Esophagus squamous epithelium (tissue), 5 donors: ENCODE measurements around the gene KNDC1. TPM values are rescaled to one million over a fixed set of nuclear protein-coding genes. Genes with fewer than 3 reads are reported as not detected.

Source experiments
- DNase-seq: peaks from one replicate; lab custom pipeline; 2025; lab: John Stamatoyannopoulos, UW
- H3K27ac ChIP-seq, 4 donors: fragments of 200-600 bp; sonication (generic); one replicate each; pipeline ENCODE4 v1.5.1; 2016 to 2019; ENCODE audit warnings: mild to moderate bottlenecking in 1 of 4
- H3K27me3 ChIP-seq, 4 donors: fragments of 200-600 bp; sonication (generic); 1 replicate in 3 of 4; 2 replicates in 1 of 4; pipeline versions ENCODE4 v1.5.1 to v1.6.0; 2017 to 2021; ENCODE audit warnings: antibody characterized with exemption in 1 of 4
- H3K36me3 ChIP-seq, 3 donors: fragments of 200-600 bp; sonication (generic); one replicate each; pipeline ENCODE4 v1.5.1; 2016 to 2019
- H3K4me1 ChIP-seq, 3 donors: fragments of 200-600 bp; sonication (generic); one replicate each; pipeline ENCODE4 v1.5.1; 2017 to 2019
- H3K4me3 ChIP-seq, 4 donors: fragments of 200-600 bp; sonication (generic); 1 replicate in 3 of 4; 2 replicates in 1 of 4; pipeline ENCODE4 v1.5.1; 2016 to 2019; ENCODE audit warnings: mild to moderate bottlenecking in 2 of 4, moderate library complexity in 1 of 4
- H3K9me3 ChIP-seq, 3 donors: fragments of 200-600 bp; sonication (generic); one replicate each; pipeline ENCODE4 v1.5.1; 2016 to 2019
- POLR2A ChIP-seq, 4 donors: fragments of 450-650 bp; IDR thresholded peaks; one replicate each; pipeline ENCODE4 v1.6.1; 2017; ENCODE audit warnings: antibody characterized with exemption in 4 of 4, mild to moderate bottlenecking in 4 of 4, moderate library complexity in 3 of 4
- WGBS, 2 donors: methylation state at CpG; one replicate each; pipeline ENCODE4 v1.1.5; 2018; 5-methylcytosine and 5-hydroxymethylcytosine counted together
- intact Hi-C: fragments of 100-400 bp; cut with DNase I; formaldehyde crosslinking; loops from one replicate; pipeline ENCODE4 v1.15.0; 2022
- total RNA-seq, 4 donors: library from RNA; depleted of rRNA; stranded (reverse); fragments of >200 nt; gene quantifications; one replicate each; pipeline ENCODE4 v1.1.0, GENCODE V29; 2016
- TF ChIP-seq, protein P1 (sequence below), 6 experiments: fragments of 450-650 bp in 4 of 6; fragments of 200-600 bp in 2 of 6; sonication (generic) in 2 of 6; IDR thresholded peaks; one replicate each; pipeline ENCODE4 v1.5.1; 2016 to 2019; ENCODE audit warnings: antibody characterized with exemption in 6 of 6, mild to moderate bottlenecking in 4 of 6, moderate library complexity in 4 of 6
- donor health status: DM: yes; HTN: yes; CAD: no.

Gene KNDC1
- total RNA-seq, 4 donors from 2014 or later = 0.19 to 0.64 (median 0.53) TPM; not detected in 1

DNA sequence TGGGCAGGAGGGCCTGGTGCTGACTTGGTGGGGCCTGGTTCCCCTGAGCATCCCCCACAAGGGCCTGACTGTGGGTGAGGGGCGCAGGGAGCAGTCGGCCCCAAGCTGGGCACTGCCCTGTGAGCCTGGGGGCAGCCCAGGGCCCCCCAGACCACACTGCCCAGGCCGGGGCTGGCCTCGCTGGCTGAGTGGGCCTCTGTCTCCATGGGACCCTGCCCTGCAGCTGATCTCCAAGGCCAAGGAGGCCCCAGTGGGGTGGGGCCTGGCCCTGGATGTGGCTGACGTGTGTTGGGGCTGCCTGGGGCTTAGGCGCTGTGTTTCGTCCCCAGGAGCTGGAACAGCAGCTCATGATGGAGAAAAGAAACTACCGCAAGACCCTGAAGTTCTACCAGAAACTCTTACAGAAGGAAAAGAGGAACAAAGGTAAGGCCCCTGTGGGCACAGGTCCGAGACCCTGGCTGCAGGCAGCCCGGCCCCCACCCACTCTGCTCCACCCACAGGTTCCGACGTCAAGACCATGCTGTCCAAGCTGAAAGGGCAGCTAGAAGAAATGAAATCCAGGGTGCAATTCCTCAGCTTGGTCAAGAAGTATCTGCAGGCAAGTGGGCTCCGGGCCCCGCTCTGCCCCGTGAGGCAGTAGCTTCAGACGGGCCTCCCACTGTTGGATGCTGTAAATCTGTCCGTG is 46.5 kb downstream of the KNDC1 start:
- intact Hi-C loops = no loop called here
- WGBS, 2 donors = 73 to 85% methylated on average over 6 to 11 of the region's 17 CpGs
- no peak for TF ChIP-seq POLR2A (IDR thresholded peaks at IDR 0.05)
- TF ChIP-seq, protein P1, sequence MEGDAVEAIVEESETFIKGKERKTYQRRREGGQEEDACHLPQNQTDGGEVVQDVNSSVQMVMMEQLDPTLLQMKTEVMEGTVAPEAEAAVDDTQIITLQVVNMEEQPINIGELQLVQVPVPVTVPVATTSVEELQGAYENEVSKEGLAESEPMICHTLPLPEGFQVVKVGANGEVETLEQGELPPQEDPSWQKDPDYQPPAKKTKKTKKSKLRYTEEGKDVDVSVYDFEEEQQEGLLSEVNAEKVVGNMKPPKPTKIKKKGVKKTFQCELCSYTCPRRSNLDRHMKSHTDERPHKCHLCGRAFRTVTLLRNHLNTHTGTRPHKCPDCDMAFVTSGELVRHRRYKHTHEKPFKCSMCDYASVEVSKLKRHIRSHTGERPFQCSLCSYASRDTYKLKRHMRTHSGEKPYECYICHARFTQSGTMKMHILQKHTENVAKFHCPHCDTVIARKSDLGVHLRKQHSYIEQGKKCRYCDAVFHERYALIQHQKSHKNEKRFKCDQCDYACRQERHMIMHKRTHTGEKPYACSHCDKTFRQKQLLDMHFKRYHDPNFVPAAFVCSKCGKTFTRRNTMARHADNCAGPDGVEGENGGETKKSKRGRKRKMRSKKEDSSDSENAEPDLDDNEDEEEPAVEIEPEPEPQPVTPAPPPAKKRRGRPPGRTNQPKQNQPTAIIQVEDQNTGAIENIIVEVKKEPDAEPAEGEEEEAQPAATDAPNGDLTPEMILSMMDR (IDR thresholded peaks at IDR 0.05) = no peak

DNA sequence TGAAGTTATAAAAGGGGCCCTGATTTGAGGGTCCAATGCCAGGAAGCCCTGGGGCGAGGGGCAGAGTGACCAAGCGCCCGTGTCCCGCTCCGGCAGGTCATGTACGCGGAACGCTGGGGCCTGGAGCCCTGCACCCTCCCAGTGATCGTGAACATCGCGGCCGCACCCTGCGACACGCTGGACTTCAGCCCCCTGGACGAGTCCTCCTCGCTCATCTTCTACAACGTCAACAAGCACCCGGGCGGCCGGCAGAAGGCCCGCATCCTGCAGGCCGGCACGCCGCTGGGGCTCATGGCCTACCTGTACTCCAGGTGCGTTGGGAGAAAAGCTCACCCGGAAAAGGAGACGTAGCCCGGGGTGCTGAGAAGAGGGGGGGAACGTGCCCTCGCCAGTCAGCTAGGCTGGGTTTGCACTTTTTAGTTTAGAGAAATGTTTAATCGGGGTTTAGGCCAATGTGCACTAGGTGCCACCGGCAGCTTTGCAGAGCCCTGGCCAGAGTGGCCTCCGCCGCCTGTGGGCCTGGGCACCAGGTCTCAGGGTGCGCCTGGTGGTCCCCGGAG is 47.1 kb downstream of the KNDC1 start:
- WGBS, 2 donors = 85 to 92% methylated on average over 12 to 26 of the region's 36 CpGs
- intact Hi-C loops = no loop called here
- Histone ChIP-seq H3K9me3 (no peaks in the 10 kb centered on the region), H3K36me3 (no peaks in the 10 kb centered on the region), H3K4me3 (no peak overlapping the region), H3K27ac (no peak overlapping the region), H3K27me3 (peaks cover 0 to 6% (median 0%) of the 10 kb centered on the region in 4 donors), H3K4me1 (no peaks in the 10 kb centered on the region)
- no peak for DNase-seq
- TF ChIP-seq, protein P1 (IDR thresholded peaks at IDR 0.05) = no peak
- no peak for TF ChIP-seq POLR2A (IDR thresholded peaks at IDR 0.05)

More for the DNA sequence above, 46.5 kb downstream of the KNDC1 start:
- Histone ChIP-seq H3K27ac (no peak overlapping the region), H3K9me3 (no peaks in the 10 kb centered on the region), H3K36me3 (no peaks in the 10 kb centered on the region), H3K27me3 (peaks cover 0 to 6% (median 0%) of the 10 kb centered on the region in 4 donors), H3K4me1 (no peaks in the 10 kb centered on the region), H3K4me3 (no peak overlapping the region)
- DNase-seq = no peak

DNA sequence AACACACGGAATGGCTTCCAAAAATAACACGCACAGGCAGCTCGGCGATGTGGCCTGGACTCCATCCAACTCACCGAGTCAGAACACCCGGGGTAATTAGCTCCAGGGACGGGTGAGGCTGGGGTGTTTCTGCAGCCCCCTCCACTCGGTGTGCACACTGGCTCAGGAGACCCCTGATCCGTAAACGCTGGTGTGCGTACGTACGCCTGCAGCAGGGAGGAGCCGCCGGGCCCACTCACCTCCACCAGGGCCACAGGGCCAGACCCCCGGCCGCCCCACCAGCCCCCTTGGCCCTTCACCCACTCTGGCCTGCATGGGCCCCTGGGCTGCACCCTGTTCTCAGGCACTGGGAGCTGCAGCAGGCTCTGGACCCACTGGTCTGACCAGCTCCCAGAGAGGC is 47.6 kb downstream of the KNDC1 start:
- Histone ChIP-seq H3K27ac (no peak overlapping the region), H3K27me3 (peaks cover 0 to 9% (median 0%) of the 10 kb centered on the region in 4 donors), H3K4me1 (no peaks in the 10 kb centered on the region), H3K4me3 (no peak overlapping the region), H3K36me3 (no peaks in the 10 kb centered on the region), H3K9me3 (no peaks in the 10 kb centered on the region)
- DNase-seq = no peak
- WGBS, 2 donors = 49 to 85% methylated on average over 8 to 9 of the region's 17 CpGs
- intact Hi-C loops = no loop called here
- TF ChIP-seq, protein P1 (IDR thresholded peaks at IDR 0.05) = no peak
- no peak for TF ChIP-seq POLR2A (IDR thresholded peaks at IDR 0.05)

GRCh38 chr10:133208466-133208865 is 48.4 kb downstream of the KNDC1 start:
- H3K9me3 ChIP-seq = no peaks in the 10 kb centered on the region
- WGBS, 2 donors = 87 to 93% methylated on average over 3 of the region's 18 CpGs
- no peak overlapping the region for H3K27ac ChIP-seq
- H3K4me3 ChIP-seq = no peak overlapping the region
- no peaks in the 10 kb centered on the region for H3K4me1 ChIP-seq
- H3K36me3 ChIP-seq = no peaks in the 10 kb centered on the region
- TF ChIP-seq, protein P1 (IDR thresholded peaks at IDR 0.05) = no peak
- no peak for TF ChIP-seq POLR2A (IDR thresholded peaks at IDR 0.05)
- intact Hi-C loops = no loop called here
- no peak for DNase-seq
- H3K27me3 ChIP-seq = peaks cover 0 to 18% (median 0%) of the 10 kb centered on the region in 4 donors

DNA sequence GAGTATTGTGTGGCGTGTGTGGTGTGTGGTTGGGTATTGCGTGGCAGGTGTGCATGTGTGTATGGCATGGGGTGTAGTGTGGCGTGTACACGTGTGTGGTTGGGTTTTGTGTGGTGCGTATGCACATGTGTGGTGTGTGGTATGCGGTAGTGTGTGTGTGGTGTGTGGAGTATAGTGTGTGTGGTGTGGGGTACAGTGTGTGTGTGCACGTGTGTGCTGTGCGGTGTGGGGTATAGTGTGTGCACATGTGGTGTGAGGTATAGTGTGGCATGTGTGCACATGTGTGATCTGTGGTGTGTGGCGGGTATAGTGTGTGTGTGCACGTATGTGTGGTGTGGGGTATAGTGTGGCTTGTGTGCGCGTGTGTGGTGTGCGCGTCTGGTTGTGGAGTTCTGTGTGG is 49.1 kb downstream of the KNDC1 start:
- 93 to 96% methylated on average over 14 of the region's 14 CpGs for whole genome bisulfite sequencing, 2 donors
- TF ChIP-seq, protein P1 (IDR thresholded peaks at IDR 0.05) = no peak
- TF ChIP-seq POLR2A (IDR thresholded peaks at IDR 0.05) = no peak
- H3K27me3 ChIP-seq = peaks cover 0 to 21% (median 0%) of the 10 kb centered on the region in 4 donors
- no peaks in the 10 kb centered on the region for H3K4me1 ChIP-seq
- H3K36me3 ChIP-seq = no peaks in the 10 kb centered on the region
- no peak for DNase-seq
- H3K9me3 ChIP-seq = no peaks in the 10 kb centered on the region
- H3K27ac ChIP-seq = no peak overlapping the region
- intact Hi-C loops = no loop called here
- H3K4me3 ChIP-seq = no peak overlapping the region
